Activated T-cell treated with anti-CD3 and anti-CD28 coated beads, Interleukin-2, amount 50 U/mL, for 4 hours (primary cell): Measurements from ENCODE around the gene SLFN11. TPM values are rescaled to one million over a fixed set of nuclear protein-coding genes. Genes with fewer than 3 reads are reported as not detected.
A peak's percentile ranks its signal among the peaks of the same experiment; 100 is the strongest.
"Not testable (repeated sequence)": the region's sequence is repeated elsewhere in the genome, so short reads cannot be mapped to it uniquely, and the experiment has no call there.

Experiments
- ATAC-seq, 2 donors: fragments of 200-7000 bp; cut with Tn5 transposase; one replicate each; pipeline ENCODE4 v1.10.0; 2021
- DNase-seq: peaks from one replicate; pipeline ENCODE4 v3.0.0-alpha.2; 2020
- H3K27me3 Mint-ChIP-seq: one replicate; pipeline ENCODE4 v1.8.0; 2021; ENCODE audit warnings: low read depth, mixed read lengths
- H3K36me3 Mint-ChIP-seq: one replicate; pipeline ENCODE4 v1.8.0; 2022; ENCODE audit warnings: mixed read lengths; ENCODE audit not compliant: insufficient read depth
- H3K4me1 Mint-ChIP-seq: one replicate; pipeline ENCODE4 v1.8.0; 2021; ENCODE audit warnings: low read depth, mixed read lengths
- H3K4me3 Mint-ChIP-seq: one replicate; pipeline ENCODE4 v1.8.0; 2021; ENCODE audit warnings: mild to moderate bottlenecking, moderate library complexity, mixed read lengths
- H3K9me3 Mint-ChIP-seq: one replicate; pipeline ENCODE4 v1.8.0; 2021; ENCODE audit warnings: mixed read lengths
- total RNA-seq, 3 donors: library from RNA; stranded (reverse); gene quantifications; one replicate each; pipeline ENCODE4 v1.2.1, GENCODE V29; 2021

SLFN11 gene
- total RNA-seq, 3 donors from 2014 or later = 13.4 to 17.0 (median 16.8) TPM

DNA sequence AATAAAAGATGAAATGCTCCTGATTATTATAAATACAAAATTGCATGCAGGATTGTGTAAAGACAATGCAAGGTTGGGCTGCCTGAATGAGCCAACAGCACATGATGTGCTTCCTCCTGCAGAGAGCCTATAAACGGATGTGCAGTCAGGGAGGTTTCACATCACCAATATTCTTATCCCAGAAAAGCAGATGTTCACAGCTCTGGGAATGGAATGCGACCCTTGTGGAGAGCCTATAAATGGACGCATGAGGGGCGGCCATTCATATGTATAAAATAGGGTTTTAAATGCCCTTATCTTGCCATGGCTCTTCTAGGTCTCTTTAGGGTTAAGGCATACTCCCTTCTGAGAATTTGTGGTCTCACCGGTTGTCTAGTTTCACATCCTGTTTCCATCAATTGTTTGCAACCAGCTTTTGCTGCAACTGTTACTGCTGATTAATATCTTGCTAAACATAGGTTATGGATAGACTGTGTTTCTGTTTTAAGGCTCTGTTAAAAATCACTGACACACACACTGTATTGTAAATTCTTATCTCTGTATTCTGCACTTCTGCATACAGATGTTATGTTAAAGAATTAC, 31.9 kb downstream of the SLFN11 start:
- ATAC-seq (no peak), DNase-seq (no peak)
- Mint-ChIP-seq H3K36me3 (no peaks in the 10 kb centered on the region), H3K4me1 (peaks cover 42% of the 10 kb centered on the region), H3K4me3 (peak overlapping the region; percentile 19), H3K27me3 (no peaks in the 10 kb centered on the region), H3K9me3 (peaks cover 12% of the 10 kb centered on the region)

DNA sequence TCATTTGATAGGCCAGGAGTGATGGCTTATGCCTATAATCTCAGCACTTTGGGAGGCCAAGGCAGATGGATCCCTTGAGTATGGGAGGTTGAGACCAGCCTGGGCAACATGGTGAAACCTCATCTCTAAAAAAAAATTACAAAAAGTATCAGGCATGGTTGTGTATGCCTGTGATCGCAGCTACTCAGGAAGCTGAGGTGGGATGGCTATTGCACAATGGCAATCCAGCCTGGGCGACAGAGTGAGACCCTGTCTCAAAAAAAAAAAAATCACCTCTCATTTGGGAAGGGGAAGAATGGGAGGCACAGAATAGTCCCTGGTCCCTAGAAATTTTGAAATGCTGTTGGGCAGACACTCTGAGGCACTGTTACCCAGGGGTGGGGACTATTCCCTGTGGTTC, 35.2 kb downstream of the SLFN11 start:
- Mint-ChIP-seq H3K27me3 (no peaks in the 10 kb centered on the region), H3K4me1 (peaks cover 24% of the 10 kb centered on the region), H3K4me3 (no peak overlapping the region), H3K9me3 (peaks cover 12% of the 10 kb centered on the region), H3K36me3 (no peaks in the 10 kb centered on the region)
- DNase-seq (no peak), ATAC-seq (no peak)

DNA sequence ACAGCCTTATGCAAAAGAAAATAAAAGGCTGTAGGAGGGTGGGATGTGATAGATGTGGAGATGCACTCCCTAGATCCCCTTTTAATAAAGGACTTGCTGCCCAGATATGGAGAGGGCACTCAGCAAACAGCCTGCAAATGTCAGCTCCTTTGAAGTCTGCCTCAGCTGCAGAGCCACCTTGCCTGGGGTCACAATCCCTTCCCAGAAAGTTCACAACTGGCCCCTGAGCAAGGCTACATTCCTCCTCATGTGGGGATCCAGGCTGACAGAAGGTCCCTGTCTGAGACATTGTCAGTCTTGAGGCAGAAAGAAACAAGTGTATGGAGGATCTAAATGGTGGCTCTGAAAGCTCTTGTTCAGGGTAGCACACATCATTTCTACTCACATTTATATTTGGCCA, 36.1 kb downstream of the SLFN11 start:
- peaks cover 8% of the 10 kb centered on the region for H3K9me3 Mint-ChIP-seq
- no peak overlapping the region for H3K4me3 Mint-ChIP-seq
- H3K4me1 Mint-ChIP-seq = peaks cover 17% of the 10 kb centered on the region
- DNase-seq (no peak), ATAC-seq (no peak)
- H3K27me3 Mint-ChIP-seq = no peaks in the 10 kb centered on the region
- no peaks in the 10 kb centered on the region for H3K36me3 Mint-ChIP-seq

DNA sequence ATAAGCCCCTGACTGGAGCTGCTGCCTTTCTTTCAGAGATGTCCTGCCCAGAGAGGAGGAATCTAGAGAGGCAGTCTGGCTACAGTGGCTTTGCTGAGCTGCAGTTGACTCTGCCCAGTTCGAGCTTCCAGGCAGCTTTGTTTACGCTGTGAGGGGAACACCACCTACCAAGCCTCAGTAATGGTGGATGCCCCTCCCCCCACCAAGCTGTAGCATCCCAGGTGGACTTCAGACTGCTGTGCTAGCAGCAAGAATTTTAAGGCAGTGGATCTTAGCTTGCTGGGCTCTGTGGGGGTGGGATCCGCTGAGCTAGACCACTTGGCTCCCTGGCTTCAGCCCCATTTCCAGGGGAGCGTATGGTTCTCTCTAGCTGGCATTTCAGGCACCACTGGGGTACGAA, 39.8 kb downstream of the SLFN11 start:
- H3K9me3 Mint-ChIP-seq, H3K4me3 Mint-ChIP-seq, H3K4me1 Mint-ChIP-seq, DNase-seq, ATAC-seq, H3K27me3 Mint-ChIP-seq: not testable (repeated sequence)
- H3K36me3 Mint-ChIP-seq = peaks cover 10% of the 10 kb centered on the region

DNA sequence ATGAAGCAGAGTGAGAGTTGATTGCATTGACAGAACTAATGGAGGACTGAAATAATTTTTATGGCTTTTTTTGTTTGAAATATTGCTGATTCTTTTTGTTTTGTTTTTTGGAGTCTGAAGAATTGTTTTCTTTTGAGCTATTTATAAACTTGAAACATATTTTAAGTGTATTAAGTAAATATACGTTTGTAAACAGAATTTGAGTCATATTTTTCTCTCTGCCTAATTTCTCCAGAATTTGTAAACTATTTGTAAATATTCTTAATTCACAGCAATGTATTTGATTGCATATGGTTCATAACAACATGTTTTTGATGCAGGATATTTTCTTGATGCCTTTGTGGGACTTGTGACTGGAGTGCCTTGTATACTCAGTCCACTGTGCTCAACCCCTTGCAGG, 50.7 kb downstream of the SLFN11 start:
- H3K36me3 Mint-ChIP-seq = peaks cover 34% of the 10 kb centered on the region
- no peak for ATAC-seq
- no peak overlapping the region for H3K4me3 Mint-ChIP-seq
- peaks cover 5% of the 10 kb centered on the region for H3K4me1 Mint-ChIP-seq
- DNase-seq = no peak
- H3K27me3 Mint-ChIP-seq = no peaks in the 10 kb centered on the region
- H3K9me3 Mint-ChIP-seq = peaks cover 11% of the 10 kb centered on the region

DNA sequence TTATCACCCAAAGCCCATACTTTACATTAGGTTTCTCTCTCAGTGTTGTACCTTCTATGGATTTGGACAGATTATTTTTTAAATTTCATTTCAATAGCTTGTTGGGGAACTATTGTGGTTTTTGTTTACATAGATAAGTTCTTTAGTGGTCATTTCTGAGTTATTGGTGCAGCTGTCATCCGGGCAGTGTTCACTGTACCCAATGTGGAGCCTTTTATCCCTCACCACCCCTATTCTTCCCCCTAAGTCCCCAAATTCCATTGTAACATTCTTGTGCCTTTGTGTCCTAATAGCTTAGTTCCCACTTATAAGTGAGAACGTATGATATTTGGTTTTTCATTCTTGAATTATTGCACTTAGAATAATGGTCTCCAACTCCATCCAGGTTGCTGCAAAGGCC, 57.5 kb downstream of the SLFN11 start:
- H3K27me3 Mint-ChIP-seq = no peaks in the 10 kb centered on the region
- H3K4me3 Mint-ChIP-seq = no peak overlapping the region
- ATAC-seq (no peak), DNase-seq (no peak)
- no peaks in the 10 kb centered on the region for H3K9me3 Mint-ChIP-seq
- peaks cover 43% of the 10 kb centered on the region for H3K4me1 Mint-ChIP-seq
- peaks cover 7% of the 10 kb centered on the region for H3K36me3 Mint-ChIP-seq

DNA sequence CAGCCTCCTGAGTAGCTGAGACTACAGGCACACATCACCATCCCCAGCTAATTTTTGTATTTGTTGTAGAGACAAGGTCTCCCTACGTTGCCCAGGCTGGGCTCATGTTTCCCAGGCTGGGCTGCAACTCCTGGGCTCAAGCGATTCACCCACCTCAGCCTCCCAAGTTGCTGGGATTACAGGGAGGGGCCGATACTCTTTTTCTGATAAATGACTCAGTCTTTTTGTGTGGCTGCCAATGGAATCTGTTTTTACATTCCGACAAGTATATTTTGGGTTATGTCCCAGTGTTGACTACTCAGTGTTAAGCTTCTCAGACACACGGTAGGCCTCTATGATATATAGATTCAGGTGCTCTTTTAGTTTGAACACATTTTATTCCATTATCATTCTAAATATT, 58.1 kb downstream of the SLFN11 start:
- H3K4me3 Mint-ChIP-seq = no peak overlapping the region
- peaks cover 7% of the 10 kb centered on the region for H3K36me3 Mint-ChIP-seq
- H3K9me3 Mint-ChIP-seq = no peaks in the 10 kb centered on the region
- H3K27me3 Mint-ChIP-seq = no peaks in the 10 kb centered on the region
- DNase-seq (no peak), ATAC-seq (no peak)
- peaks cover 43% of the 10 kb centered on the region for H3K4me1 Mint-ChIP-seq

DNA sequence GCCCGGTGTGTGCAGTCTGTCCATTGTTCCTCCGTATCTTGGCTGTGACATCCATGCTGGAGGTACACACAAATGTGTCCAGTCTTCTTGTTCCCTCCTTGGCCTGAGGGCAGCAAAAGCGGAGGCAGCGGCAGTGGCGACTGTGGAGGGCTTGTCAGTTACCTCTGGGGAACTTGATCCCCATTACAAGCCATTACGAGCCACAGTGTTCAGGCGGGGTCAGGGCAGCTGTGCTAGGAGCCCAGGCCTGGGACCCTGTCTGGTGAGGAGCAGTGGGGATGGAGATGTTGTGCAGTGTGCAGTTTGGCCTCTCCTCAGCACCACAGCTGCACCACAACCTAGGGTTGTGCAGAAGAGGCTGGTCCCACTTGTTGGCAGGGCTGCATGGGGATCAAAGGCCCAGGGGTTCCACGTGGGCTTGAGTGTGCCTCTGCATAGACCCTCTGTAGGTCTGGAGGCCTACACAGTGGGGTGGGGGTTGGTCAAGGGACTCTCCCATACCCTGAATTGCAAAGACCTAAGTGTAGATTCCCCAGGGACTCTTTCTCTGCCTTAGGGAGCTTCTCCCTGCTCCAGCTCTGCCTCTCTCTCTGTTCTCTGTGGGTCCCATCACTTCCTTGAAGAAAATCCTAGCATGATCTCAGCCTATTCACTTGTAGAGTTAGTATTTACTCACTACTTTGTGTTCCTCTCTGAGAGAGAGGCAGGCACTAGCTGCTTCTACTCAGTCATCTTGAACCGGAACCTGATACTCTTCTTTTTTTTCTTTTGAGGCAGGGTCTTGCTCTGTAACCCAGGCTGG, 58.8 kb downstream of the SLFN11 start:
- peaks cover 43% of the 10 kb centered on the region for H3K4me1 Mint-ChIP-seq
- H3K9me3 Mint-ChIP-seq = no peaks in the 10 kb centered on the region
- DNase-seq = no peak
- H3K36me3 Mint-ChIP-seq = peaks cover 2% of the 10 kb centered on the region
- no peaks in the 10 kb centered on the region for H3K27me3 Mint-ChIP-seq
- peak overlapping the region; percentile 86 for H3K4me3 Mint-ChIP-seq
- ATAC-seq = no peak

DNA sequence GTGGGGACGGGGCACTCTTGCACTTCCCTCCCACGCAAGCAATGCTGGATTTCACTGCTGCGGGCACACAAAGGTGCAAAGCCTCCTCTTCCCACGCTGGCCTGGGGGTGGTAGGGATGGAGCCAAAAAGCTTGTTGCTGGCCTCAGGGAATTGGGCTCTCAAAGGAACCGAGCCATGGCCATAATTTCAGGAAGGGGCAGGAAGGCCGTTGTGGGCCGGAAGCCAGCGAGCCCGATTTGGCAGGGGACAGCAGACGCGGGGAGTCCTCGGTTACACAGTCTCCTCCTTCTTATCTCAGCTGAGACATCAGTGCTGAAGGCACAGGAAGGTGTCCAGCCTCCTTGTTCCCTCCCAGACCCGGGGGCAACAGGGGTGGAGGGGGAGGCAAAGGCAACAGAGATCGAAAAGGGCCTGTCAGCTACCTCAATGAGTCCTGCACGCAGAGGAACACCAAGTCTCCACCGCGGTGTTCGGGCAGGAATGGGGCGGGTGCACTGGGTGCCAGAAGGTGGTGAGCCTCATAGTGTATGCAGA, 59.5 kb downstream of the SLFN11 start:
- H3K4me3 Mint-ChIP-seq = peak overlapping the region; percentile 86
- H3K27me3 Mint-ChIP-seq = no peaks in the 10 kb centered on the region
- peaks cover 43% of the 10 kb centered on the region for H3K4me1 Mint-ChIP-seq
- no peaks in the 10 kb centered on the region for H3K9me3 Mint-ChIP-seq
- ATAC-seq = no peak
- H3K36me3 Mint-ChIP-seq = no peaks in the 10 kb centered on the region
- DNase-seq = no peak

DNA sequence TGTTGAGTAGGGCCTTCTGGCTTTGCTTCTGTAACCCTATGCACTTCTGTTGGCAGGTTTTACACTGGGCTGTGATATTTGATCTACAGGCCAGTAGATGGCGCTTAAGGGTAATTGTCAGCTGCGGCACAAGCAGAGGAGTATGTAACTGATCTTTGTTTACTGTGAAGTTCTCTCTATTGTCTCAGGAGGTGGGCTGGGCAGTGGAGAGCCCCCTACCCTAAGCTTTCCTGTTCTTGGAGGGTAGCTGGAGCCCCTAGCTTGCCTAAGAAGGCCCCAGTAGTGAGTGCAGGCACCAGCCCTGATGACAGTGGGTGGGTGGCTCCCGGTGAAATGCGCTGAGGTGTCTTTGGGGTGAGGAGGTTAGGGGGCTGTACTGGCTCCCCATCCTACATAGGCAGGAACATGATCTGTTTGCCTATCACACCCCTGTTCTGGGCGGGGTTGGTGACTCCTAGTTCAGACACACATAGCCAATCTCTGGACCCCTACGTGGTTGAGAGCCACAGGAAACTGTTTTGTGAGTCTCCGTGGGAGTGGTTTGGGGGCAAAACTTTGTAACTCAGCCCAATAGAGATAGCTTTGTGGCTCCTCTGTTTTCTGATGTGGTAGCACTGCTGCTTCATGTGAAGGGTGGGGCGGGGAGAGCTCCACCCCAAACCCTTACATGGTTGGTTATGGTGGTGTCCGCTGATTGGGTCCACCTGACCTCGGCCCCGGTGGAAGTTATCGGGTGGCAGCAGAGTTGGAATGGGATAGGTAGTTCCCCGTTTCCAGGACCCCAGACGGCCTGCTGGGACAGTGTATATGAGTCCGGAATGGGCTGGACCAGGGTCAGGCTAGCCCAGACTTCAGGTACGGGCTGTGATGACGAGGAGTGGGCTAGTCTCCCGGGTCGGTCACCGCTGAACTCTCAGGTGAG, 60.4 kb downstream of the SLFN11 start:
- peaks cover 3% of the 10 kb centered on the region for H3K9me3 Mint-ChIP-seq
- no peaks in the 10 kb centered on the region for H3K27me3 Mint-ChIP-seq
- DNase-seq (peak; percentile 65), ATAC-seq (peak; percentile 88 to 93)
- H3K4me1 Mint-ChIP-seq = peaks cover 45% of the 10 kb centered on the region
- no peaks in the 10 kb centered on the region for H3K36me3 Mint-ChIP-seq
- H3K4me3 Mint-ChIP-seq = peak overlapping the region; percentile 86

DNA sequence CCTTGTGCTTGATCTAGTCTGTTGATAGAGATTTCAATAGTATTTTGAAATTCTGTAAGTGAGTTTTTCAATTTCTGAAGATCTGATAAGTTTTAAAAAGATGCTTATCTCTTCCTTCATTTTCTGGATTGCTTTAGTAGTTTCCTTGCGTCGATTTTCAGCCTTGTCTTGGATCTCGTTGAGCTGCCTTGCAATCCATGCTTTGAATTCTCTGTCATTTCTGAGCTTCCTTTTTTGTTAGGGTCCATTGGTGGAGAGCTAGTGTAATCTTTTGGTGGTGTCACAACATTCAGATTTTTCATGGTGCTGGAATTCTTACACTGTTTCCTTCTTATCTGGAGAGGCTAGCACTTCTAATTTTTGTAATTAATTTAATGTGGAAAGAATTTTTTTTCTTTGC, 61.1 kb downstream of the SLFN11 start:
- no peak for DNase-seq
- Mint-ChIP-seq H3K27me3 (no peaks in the 10 kb centered on the region), H3K9me3 (peaks cover 3% of the 10 kb centered on the region), H3K4me3 (no peak overlapping the region), H3K36me3 (no peaks in the 10 kb centered on the region), H3K4me1 (peaks cover 39% of the 10 kb centered on the region)
- ATAC-seq = no peak

DNA sequence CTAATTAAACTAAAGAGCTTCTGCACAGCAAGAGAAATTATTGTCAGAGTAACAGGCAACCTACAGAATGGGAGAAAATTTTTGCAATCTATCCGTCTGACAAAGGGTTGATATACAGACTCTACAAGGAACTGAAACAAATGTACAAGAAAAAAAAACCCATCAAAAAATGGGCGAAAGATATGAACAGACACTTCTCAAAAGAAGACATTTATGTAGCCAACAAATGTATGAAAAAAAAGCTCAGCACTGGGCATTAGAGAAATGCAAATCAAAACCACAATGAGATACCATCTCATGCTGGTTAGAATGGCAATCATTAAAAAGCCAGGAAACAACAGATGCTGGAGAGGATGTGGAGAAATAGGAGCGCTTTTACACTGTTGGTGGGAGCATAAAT, 64.1 kb downstream of the SLFN11 start:
- ATAC-seq, H3K36me3 Mint-ChIP-seq, H3K9me3 Mint-ChIP-seq, H3K4me3 Mint-ChIP-seq, H3K27me3 Mint-ChIP-seq, DNase-seq: not testable (repeated sequence)
- H3K4me1 Mint-ChIP-seq = peaks cover 26% of the 10 kb centered on the region
